Spinal cord (tissue), 10 donors: ENCODE results near the gene ODAM. TPM values are rescaled to one million over a fixed set of nuclear protein-coding genes. Genes with fewer than 3 reads are reported as not detected.
"Not testable (repeated sequence)": the region's sequence is repeated elsewhere in the genome, so short reads cannot be mapped to it uniquely, and the experiment has no call there.

Experiments
- DNase-seq, 6 donors: peaks; one replicate each; pipeline versions ENCODE4 v3.0.0 to v3.0.0-alpha.2; 2013 to 2015; ENCODE audit warnings: low spot score in 6 of 6, low read depth in 4 of 6
- H3K27ac ChIP-seq: one replicate; pipeline ENCODE4 v1.5.1; 2013; ENCODE audit warnings: low read depth, low read length, control low read depth
- H3K27me3 ChIP-seq: one replicate; pipeline ENCODE4 v1.6.1; 2013; ENCODE audit warnings: low read length; ENCODE audit not compliant: control insufficient read depth, insufficient read depth
- H3K36me3 ChIP-seq: one replicate; pipeline ENCODE4 v1.6.1; 2013; ENCODE audit warnings: low read length; ENCODE audit not compliant: control insufficient read depth, insufficient read depth
- H3K4me1 ChIP-seq: one replicate; pipeline ENCODE4 v1.6.1; 2013; ENCODE audit warnings: low read length; ENCODE audit not compliant: control insufficient read depth, insufficient read depth
- H3K4me3 ChIP-seq: one replicate; pipeline ENCODE4 v1.5.1; 2013; ENCODE audit warnings: low read depth, low read length, control low read depth
- H3K9me3 ChIP-seq: one replicate; pipeline ENCODE4 v1.6.1; 2013; ENCODE audit warnings: low read length; ENCODE audit not compliant: control insufficient read depth, insufficient read depth
- WGBS: methylation state at CpG from one replicate; pipeline ENCODE4 v1.1.5; 2013; ENCODE audit warnings: missing lambda C conversion rate; ENCODE audit not compliant: insufficient coverage; 5-methylcytosine and 5-hydroxymethylcytosine counted together
- polyA plus RNA-seq, 2 donors: library from polyadenylated mRNA; unstranded; fragments of 120-200 nt; gene quantifications; one replicate each; pipeline ENCODE4 v1.2.1, GENCODE V29; 2013; ENCODE audit not compliant: insufficient read length in 2 of 2
- total RNA-seq, 2 donors: library from RNA; depleted of rRNA in 1 of 2; stranded (reverse); fragments of 120-200 nt in 1 of 2; fragments of >200 nt in 1 of 2; gene quantifications; one replicate each; pipeline versions ENCODE4 v1.2.3 to v1.2.4, GENCODE V29; 2013 to 2014
- donor health status: healthy.

ODAM gene
- total and polyA plus RNA-seq, 4 donors = not detected

GRCh38 chr4:70212752-70213151, 17.2 kb downstream of the ODAM start:
- not testable (repeated sequence) for DNase-seq, H3K27ac ChIP-seq, H3K4me3 ChIP-seq, H3K9me3 ChIP-seq, H3K36me3 ChIP-seq, H3K4me1 ChIP-seq, H3K27me3 ChIP-seq
- WGBS = 78% methylated on average over 4 of the region's 4 CpGs

DNA sequence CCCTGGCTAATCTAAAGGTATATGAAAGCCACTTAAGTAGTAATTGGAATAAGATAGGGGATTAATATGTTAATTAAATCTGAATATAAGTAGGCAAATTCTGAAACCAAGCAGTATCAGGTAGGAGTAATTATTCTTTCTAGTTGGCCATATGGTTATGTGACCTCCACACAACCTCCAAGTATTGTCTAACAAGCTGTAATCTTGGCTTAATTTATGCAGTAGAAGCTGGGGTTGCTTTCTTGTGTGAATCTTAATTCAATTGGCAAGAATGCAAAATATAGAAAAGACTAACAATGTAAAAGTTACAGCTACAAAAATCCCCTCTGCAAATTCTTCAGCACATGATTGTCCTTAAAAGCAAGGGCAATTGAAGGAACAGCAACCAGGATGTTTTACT, 20.6 kb downstream of the ODAM start:
- not testable (repeated sequence) for H3K9me3 ChIP-seq, H3K36me3 ChIP-seq, DNase-seq, H3K4me1 ChIP-seq, H3K27ac ChIP-seq, H3K27me3 ChIP-seq, H3K4me3 ChIP-seq

DNA sequence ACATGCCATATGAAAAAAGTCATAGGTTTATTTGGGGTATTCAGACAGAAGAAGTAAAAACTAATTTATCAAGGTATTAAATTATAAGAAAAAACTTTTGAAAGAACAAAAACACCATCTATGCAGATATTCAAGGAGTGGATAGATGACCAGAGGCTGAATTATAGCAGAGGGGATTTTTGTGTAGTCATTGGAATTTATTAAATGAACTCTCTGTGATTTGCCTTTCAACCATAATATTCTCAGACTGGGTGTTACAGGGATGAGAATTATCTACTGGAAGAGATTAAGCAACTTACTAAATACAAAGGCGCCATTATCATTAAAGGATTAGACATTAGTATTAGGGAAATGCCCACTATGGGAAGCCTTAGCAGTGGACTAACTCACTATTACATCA, 21.0 kb downstream of the ODAM start:
- H3K4me1 ChIP-seq, H3K27ac ChIP-seq, DNase-seq, H3K36me3 ChIP-seq, H3K9me3 ChIP-seq, H3K27me3 ChIP-seq, H3K4me3 ChIP-seq: not testable (repeated sequence)
- no CpG with 5 or more reads among the region's 1 CpG for WGBS

DNA sequence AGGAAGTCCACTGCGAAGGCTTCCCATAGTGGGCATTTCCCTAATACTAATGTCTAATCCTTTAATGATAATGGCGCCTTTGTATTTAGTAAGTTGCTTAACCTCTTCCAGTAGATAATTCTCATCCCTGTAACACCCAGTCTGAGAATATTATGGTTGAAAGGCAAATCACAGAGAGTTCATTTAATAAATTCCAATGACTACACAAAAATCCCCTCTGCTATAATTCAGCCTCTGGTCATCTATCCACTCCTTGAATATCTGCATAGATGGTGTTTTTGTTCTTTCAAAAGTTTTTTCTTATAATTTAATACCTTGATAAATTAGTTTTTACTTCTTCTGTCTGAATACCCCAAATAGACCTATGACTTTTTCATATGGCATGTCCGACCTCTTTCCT, 25.9 kb downstream of the ODAM start:
- not testable (repeated sequence) for H3K27me3 ChIP-seq, H3K9me3 ChIP-seq, H3K27ac ChIP-seq, H3K4me3 ChIP-seq, H3K36me3 ChIP-seq, H3K4me1 ChIP-seq, DNase-seq
- no CpG with 5 or more reads among the region's 3 CpGs for WGBS

DNA sequence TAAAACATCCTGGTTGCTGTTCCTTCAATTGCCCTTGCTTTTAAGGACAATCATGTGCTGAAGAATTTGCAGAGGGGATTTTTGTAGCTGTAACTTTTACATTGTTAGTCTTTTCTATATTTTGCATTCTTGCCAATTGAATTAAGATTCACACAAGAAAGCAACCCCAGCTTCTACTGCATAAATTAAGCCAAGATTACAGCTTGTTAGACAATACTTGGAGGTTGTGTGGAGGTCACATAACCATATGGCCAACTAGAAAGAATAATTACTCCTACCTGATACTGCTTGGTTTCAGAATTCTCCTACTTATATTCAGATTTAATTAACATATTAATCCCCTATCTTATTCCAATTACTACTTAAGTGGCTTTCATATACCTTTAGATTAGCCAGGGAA, 26.3 kb downstream of the ODAM start:
- H3K27me3 ChIP-seq, H3K9me3 ChIP-seq, H3K36me3 ChIP-seq, H3K4me3 ChIP-seq, DNase-seq, H3K27ac ChIP-seq, H3K4me1 ChIP-seq: not testable (repeated sequence)

DNA sequence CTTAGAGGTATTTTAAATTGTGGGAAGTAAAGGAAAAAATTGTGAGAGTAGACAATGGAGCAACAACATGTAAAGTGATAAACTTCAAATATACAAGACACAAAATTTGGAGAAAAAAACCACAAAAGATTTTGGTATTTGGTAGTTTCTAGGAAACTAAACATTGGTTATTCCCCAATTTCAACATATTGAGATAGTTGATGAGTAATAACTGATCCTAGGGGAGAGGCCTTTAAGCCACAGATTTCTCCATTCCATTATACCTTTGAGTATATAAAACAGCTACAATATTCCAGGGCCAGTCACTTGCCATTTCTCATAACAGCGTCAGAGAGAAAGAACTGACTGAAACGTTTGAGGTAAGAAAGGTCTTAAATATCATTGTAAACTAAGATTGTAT, 30.3 kb downstream of the ODAM start, which contains the start of gene FDCSP:
Gene FDCSP, plus strand, starts transcription at position 301 of the 400 bp plus-strand sequence. CDS start 5,071 bp downstream, outside the sequence.
- no peak within 1 kb of the TSS for H3K4me3 ChIP-seq
- no peaks in the 10 kb centered on the region for H3K4me1 ChIP-seq
- no peaks in the 10 kb centered on the region for H3K9me3 ChIP-seq
- no peaks in the 10 kb centered on the region for H3K36me3 ChIP-seq
- H3K27ac ChIP-seq = no peak within 1 kb of the TSS
- DNase-seq = no peak
- no peaks in the 10 kb centered on the region for H3K27me3 ChIP-seq
- no CpG with 5 or more reads among the region's 2 CpGs for WGBS

- Histone ChIP-seq H3K36me3 (no peaks in the 10 kb centered on the region), H3K4me1 (no peaks in the 10 kb centered on the region), H3K4me3 (no peak overlapping the region), H3K27ac (no peak overlapping the region), H3K27me3 (no peaks in the 10 kb centered on the region), H3K9me3 (no peaks in the 10 kb centered on the region)
- WGBS = no CpG with 5 or more reads among the region's 1 CpG
- DNase-seq = no peak
Observed at GRCh38 chr4:70236125-70236524, 40.6 kb downstream of the ODAM start.

DNA sequence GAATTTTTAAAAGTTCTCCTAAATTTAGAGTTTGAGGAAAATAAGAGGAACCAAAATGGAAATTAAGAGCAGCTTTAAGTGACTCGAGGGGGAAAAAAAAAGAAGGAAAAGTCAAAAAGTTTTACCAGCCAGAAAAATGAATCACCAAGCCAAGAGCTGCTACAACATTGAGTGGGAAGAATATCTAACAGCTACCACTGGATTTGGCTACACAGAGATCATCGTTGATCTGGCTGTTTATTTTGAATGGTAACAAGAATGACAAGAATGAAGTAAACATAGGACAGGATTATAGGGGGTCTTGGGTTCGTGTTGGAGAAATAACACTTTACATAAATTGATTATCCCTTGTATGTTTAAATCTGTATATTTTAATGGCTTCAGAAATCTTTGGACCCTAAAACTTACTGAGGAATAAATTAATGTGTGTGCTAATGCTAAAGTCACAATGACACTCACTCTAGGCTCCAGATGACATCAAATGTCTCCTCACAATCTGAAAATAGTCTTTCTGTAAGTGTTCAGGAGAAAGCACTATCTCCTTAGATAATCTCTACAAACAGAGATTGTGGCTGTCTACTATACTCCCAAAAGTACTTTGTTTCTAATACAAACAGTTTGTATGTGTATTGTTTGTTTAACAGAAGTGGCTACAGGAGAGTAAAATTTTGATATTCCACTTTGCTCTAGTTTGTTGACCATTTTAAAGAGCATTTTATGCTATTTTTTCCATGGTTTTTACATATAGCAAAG, 43.8 kb downstream of the ODAM start:
- Histone ChIP-seq H3K27ac (no peak overlapping the region), H3K4me1 (no peaks in the 10 kb centered on the region), H3K4me3 (no peak overlapping the region), H3K36me3 (no peaks in the 10 kb centered on the region), H3K9me3 (no peaks in the 10 kb centered on the region), H3K27me3 (no peaks in the 10 kb centered on the region)
- WGBS = 100% methylated on average over 1 of the region's 3 CpGs
- DNase-seq = no peak

GRCh38 chr4:70239884-70240591, 44.5 kb downstream of the ODAM start:
- Histone ChIP-seq H3K27me3 (no peaks in the 10 kb centered on the region), H3K4me3 (no peak overlapping the region), H3K4me1 (no peaks in the 10 kb centered on the region), H3K9me3 (no peaks in the 10 kb centered on the region), H3K36me3 (no peaks in the 10 kb centered on the region), H3K27ac (no peak overlapping the region)
- DNase-seq = no peak
- WGBS = 38% methylated on average over 3 of the region's 5 CpGs

GRCh38 chr4:70242297-70242696, 46.8 kb downstream of the ODAM start, which contains the start of gene CSN3:
Gene CSN3, plus strand, starts transcription at chr4:70242597. Its CDS starts 2,223 bp downstream, at chr4:70244820.
- no CpG with 5 or more reads among the region's 3 CpGs for WGBS

More at GRCh38 chr4:70242297-70242696, 46.8 kb downstream of the ODAM start, which contains the start of gene CSN3:
- H3K4me1 ChIP-seq, H3K27me3 ChIP-seq, H3K4me3 ChIP-seq, H3K9me3 ChIP-seq, DNase-seq, H3K27ac ChIP-seq, H3K36me3 ChIP-seq: not testable (repeated sequence)
